ENCODE data around the gene TTC36.
"Not testable (repeated sequence)": the region's sequence is repeated elsewhere in the genome, so short reads cannot be mapped to it uniquely, and the experiment has no call there.

Gene TTC36

DNA sequence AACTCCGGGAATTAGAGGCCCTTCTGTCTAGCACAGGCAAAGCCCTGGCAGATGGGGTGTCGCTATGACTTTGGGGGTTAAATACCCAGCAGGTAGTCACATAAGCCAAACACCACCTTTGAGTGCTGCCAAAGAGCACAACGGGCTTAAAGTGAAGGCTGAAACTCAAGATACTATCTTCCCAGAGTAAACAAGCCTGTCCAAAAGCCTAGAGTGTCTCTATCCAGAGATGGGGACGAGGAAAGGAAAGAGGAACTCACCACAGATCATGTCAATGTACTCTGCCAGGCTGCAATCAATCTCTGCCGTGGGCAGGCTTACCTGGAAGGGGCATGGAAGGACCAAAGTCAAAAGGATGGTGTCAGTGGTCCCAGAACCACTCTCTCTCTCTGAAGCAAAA, 18.3 kb downstream of the TTC36 start:
- POLR2A ChIA-PET, result no interaction called here
- TF ChIP-seq, protein P1, sequence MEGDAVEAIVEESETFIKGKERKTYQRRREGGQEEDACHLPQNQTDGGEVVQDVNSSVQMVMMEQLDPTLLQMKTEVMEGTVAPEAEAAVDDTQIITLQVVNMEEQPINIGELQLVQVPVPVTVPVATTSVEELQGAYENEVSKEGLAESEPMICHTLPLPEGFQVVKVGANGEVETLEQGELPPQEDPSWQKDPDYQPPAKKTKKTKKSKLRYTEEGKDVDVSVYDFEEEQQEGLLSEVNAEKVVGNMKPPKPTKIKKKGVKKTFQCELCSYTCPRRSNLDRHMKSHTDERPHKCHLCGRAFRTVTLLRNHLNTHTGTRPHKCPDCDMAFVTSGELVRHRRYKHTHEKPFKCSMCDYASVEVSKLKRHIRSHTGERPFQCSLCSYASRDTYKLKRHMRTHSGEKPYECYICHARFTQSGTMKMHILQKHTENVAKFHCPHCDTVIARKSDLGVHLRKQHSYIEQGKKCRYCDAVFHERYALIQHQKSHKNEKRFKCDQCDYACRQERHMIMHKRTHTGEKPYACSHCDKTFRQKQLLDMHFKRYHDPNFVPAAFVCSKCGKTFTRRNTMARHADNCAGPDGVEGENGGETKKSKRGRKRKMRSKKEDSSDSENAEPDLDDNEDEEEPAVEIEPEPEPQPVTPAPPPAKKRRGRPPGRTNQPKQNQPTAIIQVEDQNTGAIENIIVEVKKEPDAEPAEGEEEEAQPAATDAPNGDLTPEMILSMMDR (IDR thresholded peaks at IDR 0.05; ENCODE audit: control extremely low read depth, extremely low read depth, low read depth, missing control alignments), result no peak

DNA sequence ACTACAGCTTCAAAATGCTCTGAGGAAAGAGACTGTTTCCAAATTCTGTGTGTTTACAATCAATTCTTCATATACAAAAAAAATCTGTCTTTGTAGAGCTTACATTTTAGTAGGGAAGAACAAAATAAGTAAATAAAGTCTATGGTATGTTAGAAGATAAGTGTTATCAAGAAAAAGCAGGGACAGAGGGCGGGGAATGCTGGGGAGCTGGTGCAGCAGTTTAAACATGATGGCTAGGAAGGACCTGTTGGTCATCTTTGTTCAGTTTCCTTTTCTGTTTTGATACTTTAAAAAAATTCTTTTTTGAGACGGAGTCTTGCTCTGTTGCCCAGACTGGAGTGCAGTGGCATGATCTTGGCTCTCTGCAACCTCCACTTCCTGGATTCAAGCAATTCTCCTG, 19.9 kb downstream of the TTC36 start:
- TF ChIP-seq, protein P1 (IDR thresholded peaks at IDR 0.05; ENCODE audit: control extremely low read depth, extremely low read depth, low read depth, missing control alignments), result no peak
- DNase-seq (ENCODE audit: extremely low spot score), result no peak
- ChIA-PET POLR2A (interaction anchor here (0.6 kb wide), 1 partner anchor 96 kb away, joined by 3 read pairs; no protein-coding TSS in a partner anchor), CTCF (no interaction called here)

More for the DNA sequence above, 18.3 kb downstream of the TTC36 start:
- no peak for DNase-seq (ENCODE audit: extremely low spot score)
- CTCF ChIA-PET, result no interaction called here

DNA sequence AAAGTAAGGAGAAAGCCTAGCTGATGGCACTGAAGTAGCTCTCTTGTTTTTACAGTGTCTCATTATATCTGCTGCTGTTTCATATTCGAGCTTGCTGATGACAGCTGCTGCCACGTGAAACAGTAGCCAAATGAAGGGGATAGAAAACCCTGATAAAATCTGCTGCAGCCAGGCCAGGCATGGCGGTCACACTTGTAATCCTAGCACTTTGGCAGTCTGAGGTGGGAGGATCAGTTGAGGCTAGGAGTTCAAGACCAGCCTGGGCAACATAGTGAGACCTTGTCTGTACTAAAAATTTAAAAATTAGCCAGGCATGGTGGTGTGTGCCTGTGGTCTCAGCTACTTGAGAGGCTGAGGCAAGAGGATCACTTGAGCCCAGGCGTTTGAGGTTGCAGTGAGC, 25.1 kb downstream of the TTC36 start:
- CTCF ChIA-PET, result interaction anchor here (1.6 kb wide), 1 partner anchor 57 kb away, joined by 3 read pairs; no protein-coding TSS in a partner anchor
- DNase-seq (ENCODE audit: extremely low spot score), result no peak
- TF ChIP-seq, protein P1 (IDR thresholded peaks at IDR 0.05; ENCODE audit: control extremely low read depth, extremely low read depth, low read depth, missing control alignments), result no peak
- POLR2A ChIA-PET, result no interaction called here

DNA sequence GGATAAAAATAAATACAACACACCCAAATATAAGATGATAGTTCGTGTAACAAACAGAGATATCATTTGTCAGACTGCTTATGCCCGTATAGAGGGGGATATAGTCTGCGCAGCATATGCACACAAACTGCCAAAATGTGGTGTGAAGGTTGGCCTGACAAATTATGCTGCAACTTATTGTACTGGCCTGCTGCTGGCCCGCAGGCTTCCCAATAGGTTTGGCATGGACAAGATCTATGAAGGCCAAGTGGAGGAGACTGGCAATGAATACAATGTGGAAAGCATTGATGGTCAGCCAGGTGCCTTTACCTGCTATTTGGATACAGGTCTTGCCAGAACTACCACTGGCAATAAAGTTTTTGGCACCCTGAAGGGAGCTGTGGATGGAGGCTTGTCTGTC, 33.5 kb downstream of the TTC36 start:
- TF ChIP-seq, protein P1 (IDR thresholded peaks at IDR 0.05; ENCODE audit: control extremely low read depth, extremely low read depth, low read depth, missing control alignments), result no peak
- POLR2A ChIA-PET, result no interaction called here

DNA sequence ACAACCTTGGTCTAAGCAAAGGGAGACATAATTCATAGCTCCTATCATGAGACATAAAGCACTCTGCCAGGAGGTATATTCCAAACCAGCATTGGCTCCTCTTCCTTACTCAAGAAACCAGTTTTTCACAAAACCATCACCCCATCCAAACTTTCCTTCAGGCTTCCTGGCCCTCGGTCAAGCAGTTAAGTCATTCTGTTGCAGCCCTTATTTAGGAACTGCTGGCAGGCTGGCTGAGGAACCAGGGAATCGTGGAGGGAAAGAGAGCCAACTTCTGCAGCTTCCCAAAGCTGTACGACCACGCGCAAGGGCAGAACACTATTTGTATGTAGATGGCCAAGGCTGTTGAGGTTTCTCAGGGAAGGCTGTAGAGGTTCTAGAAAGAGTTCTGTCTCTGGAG, 37.8 kb downstream of the TTC36 start:
- TF ChIP-seq, protein P1 (IDR thresholded peaks at IDR 0.05; ENCODE audit: control extremely low read depth, extremely low read depth, low read depth, missing control alignments), result no peak
- ChIA-PET POLR2A (no interaction called here), CTCF (no interaction called here)
- DNase-seq (ENCODE audit: extremely low spot score), result no peak

More for the DNA sequence above, 33.5 kb downstream of the TTC36 start:
- DNase-seq (ENCODE audit: extremely low spot score), result no peak
- CTCF ChIA-PET, result no interaction called here

DNA sequence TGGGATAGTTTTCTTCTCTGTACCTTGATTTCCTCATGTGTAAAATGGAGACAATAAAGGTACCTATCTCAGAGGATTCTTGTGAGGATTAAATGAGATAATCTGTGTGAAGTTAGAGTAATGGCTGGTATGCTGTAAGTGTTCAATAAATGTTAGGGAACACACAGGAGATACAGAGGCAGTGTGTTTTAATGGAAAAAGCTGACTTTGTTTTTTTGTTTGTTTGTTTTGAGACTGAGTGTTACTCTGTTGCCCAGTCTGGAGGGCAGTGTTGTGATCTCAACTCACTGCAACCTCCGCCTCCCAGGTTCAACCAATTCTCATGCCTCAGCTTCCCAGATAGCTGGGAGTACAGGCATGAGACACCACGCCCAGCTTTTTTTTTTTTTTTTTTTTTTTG, 42.4 kb downstream of the TTC36 start:
- DNase-seq (ENCODE audit: extremely low spot score), result no peak
- CTCF ChIA-PET, result interaction anchor here (0.6 to 0.8 kb wide), 3 partner anchors 23 to 371 kb away, joined by 3 read pairs; no protein-coding TSS in a partner anchor
- POLR2A ChIA-PET, result no interaction called here
- TF ChIP-seq, protein P1 (IDR thresholded peaks at IDR 0.05; ENCODE audit: control extremely low read depth, extremely low read depth, low read depth, missing control alignments), result no peak

DNA sequence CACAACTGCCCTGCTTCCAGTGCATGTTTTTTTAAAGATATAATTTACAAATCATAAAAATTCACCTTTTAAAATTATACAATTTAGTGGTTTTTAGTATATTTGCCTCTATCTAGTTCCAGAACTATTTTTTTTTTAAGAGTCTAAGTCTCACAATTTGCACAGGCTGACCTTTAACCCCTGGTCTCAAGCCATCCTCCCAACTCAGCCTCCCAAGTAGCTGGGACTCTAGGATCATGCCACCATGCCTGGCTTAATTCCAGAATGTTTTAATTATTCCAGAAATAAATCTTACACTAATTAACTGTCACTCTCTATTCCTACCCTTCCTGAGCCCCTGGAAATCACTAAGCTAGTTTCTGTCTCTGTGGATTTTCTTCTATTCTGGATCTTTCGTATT, 43.5 kb downstream of the TTC36 start:
- DNase-seq (ENCODE audit: extremely low spot score), result no peak
- CTCF ChIA-PET, result no interaction called here
- TF ChIP-seq, protein P1 (IDR thresholded peaks at IDR 0.05; ENCODE audit: control extremely low read depth, extremely low read depth, low read depth, missing control alignments), result no peak
- POLR2A ChIA-PET, result no interaction called here

DNA sequence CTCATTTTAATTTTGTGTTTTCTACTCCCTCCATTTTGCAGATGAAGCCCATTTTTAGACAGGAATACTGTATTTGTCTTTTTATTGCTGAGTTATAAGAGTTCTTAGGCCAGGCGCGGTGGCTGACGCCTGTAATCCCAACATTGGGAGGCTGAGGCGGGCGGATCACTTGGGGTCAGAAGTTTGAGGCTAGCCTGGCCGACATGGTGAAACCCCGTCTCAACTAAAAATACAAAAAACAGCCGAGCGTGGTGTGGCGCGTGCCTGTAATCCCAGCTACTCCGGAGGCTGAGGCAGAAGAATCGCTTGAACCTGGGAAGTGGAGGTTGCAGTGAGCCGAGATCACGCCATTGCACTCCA, 44.4 kb downstream of the TTC36 start:
- POLR2A ChIA-PET; DNase-seq (ENCODE audit: extremely low spot score); CTCF ChIA-PET: not testable (repeated sequence)
